ENCODE measurements around the gene CEP97. TPM values are rescaled to one million over a fixed set of nuclear protein-coding genes. Genes with fewer than 3 reads are reported as not detected.

Gene CEP97
- total and polyA plus RNA-seq, 9 of the 15 experiments (the other 6 are each of a cell fraction or from before 2014, with no cell fraction given): 2.0 to 10.1 (median 4.3) TPM

- TF ChIP-seq BRF1 (IDR thresholded peaks at IDR 0.05; ENCODE audit: borderline replicate concordance, extremely low read depth, insufficient read length): no peak
Observed at GRCh38 chr3:101687142-101687931, 37.1 kb upstream of the CEP97 start (continued).

GRCh38 chr3:101689286-101689685 lies 35.1 kb upstream of the CEP97 start:
- no peak overlapping the region for H3K27ac ChIP-seq (ENCODE audit: extremely low read depth, low read depth, low read length)
- in situ Hi-C loops (cut with MboI) (loop anchor here (10.0 kb wide), 1 partner anchor 114 kb away; the partner anchor contains the start of gene PCNP), intact Hi-C loops (cut with micrococcal nuclease) (loop anchor here (10.0 kb wide), 1 partner anchor 1284 kb away; the partner anchor contains the start of genes LNP1 and TOMM70)
- peaks cover 20% of the 10 kb centered on the region for H3K36me3 ChIP-seq (ENCODE audit: control insufficient read depth, insufficient read depth, low read length)
- no peaks in the 10 kb centered on the region for H3K9me3 ChIP-seq (replicated peaks; ENCODE audit: control insufficient read depth, insufficient read depth, low read depth, low read length)
- ChIA-PET CTCF (ENCODE audit: low intra/inter-chr PET ratio) (no interaction called here), POLR2A (no interaction called here)
- no peaks in the 10 kb centered on the region for H3K27me3 ChIP-seq (ENCODE audit: control insufficient read depth in 2 of 2, insufficient read depth in 2 of 2, low read length in 2 of 2)
- ATAC-seq: no peak
- H3K4me1 ChIP-seq (replicated peaks in 1 of 2; ENCODE audit: control insufficient read depth in 2 of 2, insufficient read depth in 2 of 2, low read length in 2 of 2): peaks cover 7 to 12% of the 10 kb centered on the region in 2 experiments; a peak in 3 of 5 replicates
- H3K9ac ChIP-seq (ENCODE audit: insufficient read depth in 1 of 2, low read depth in 2 of 2, low read length in 2 of 2): no peak overlapping the region
- WGBS (ENCODE audit: insufficient coverage, low coverage, missing lambda C conversion rate): 92% methylated on average over 2 of the region's 2 CpGs
- no peak overlapping the region for H3K4me2 ChIP-seq (ENCODE audit: insufficient read depth, low read length)
- H3K79me2 ChIP-seq (ENCODE audit: control insufficient read depth, insufficient read depth, low read length): peaks cover 31% of the 10 kb centered on the region
- peaks cover 7% of the 10 kb centered on the region; the same call in 1 of the 2 replicates for H4K20me1 ChIP-seq (replicated peaks; ENCODE audit: control insufficient read depth, insufficient read depth, low read length)
- no peak for FAIRE-seq
- DNase-seq (ENCODE audit: extremely low read depth in 1 of 4, low spot score in 3 of 4): no peak
- no peak overlapping the region for H2AFZ ChIP-seq (ENCODE audit: low read depth, low read length)
- H3K4me3 ChIP-seq: no peak overlapping the region
- H3K9me1 ChIP-seq (ENCODE audit: control insufficient read depth, insufficient read depth, low read length): no peaks in the 10 kb centered on the region
- BruUV-seq (replicated peaks): no TSS peak
- no peak for TF ChIP-seq MED1 (CRISPR knock-in tag; IDR thresholded peaks at IDR 0.05; ENCODE audit: borderline replicate concordance)
- no peak for TF ChIP-seq HCFC1 (IDR thresholded peaks at IDR 0.05; ENCODE audit: low read depth, low read length)
- no peak for TF ChIP-seq ZEB2 (IDR thresholded peaks at IDR 0.05)
- no peak for TF ChIP-seq ZNF609 (CRISPR knock-in tag; IDR thresholded peaks at IDR 0.05; ENCODE audit: borderline replicate concordance)
- TF ChIP-seq SRF (CRISPR knock-in tag; IDR thresholded peaks at IDR 0.05): no peak
- no peak for TF ChIP-seq MIER1 (IDR thresholded peaks at IDR 0.05; ENCODE audit: low read depth)
- no peak for TF ChIP-seq RBM15 (IDR thresholded peaks at IDR 0.05; ENCODE audit: insufficient read depth, low read length)
- TF ChIP-seq NFE2L1 (tag; IDR thresholded peaks at IDR 0.05; ENCODE audit: borderline replicate concordance, low read depth): no peak
- TF ChIP-seq ATF2 (CRISPR knock-in tag; IDR thresholded peaks at IDR 0.05): no peak
- TF ChIP-seq MXI1 (IDR thresholded peaks at IDR 0.05; ENCODE audit: low read depth, low read length): no peak
- no peak for TF ChIP-seq ZNF197 (CRISPR knock-in tag; IDR thresholded peaks at IDR 0.05; ENCODE audit: low read depth)
- TF ChIP-seq FOXK1 (CRISPR knock-in tag; IDR thresholded peaks at IDR 0.05; ENCODE audit: borderline replicate concordance): no peak
- no peak for TF ChIP-seq ERF (CRISPR knock-in tag; IDR thresholded peaks at IDR 0.05)

Data from K562 (cell line).